GM08714 (cell line): Measurements from ENCODE around the gene GRXCR1.

Experiments
- H3K4me3 ChIP-seq: fragments of 200-500 bp; sonication (Bioruptor generic); 2 replicates; pipeline ENCODE4 v1.5.1; 2014; ENCODE audit warnings: mild to moderate bottlenecking, low read length, inconsistent platforms
- ZNF274 ChIP-seq: IDR thresholded peaks from 2 replicates; pipeline ENCODE4 v1.6.1; 2012; ENCODE audit warnings: mild to moderate bottlenecking, low read depth, low read length

GRXCR1 gene

DNA sequence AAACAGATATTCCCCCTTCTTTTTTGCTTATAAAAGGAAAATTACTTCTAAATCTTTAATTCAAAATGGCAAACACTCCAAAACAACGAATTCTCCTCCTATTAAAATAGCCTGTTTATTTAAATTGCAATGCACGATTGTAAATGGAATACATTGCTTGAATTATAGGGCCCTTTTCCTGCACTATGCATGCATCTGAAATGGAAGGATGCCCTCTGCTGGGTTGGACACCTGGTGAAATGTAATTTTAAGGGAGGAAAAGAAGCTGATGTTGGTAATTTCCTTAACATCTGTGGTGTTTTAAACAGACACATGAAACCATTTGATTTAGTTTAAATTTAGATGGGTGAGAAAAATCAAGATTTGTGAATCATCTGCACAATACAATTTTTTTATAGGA is 72.8 kb downstream of the GRXCR1 start:
- no peak for TF ChIP-seq ZNF274

GRCh38 chr4:42985976-42986375 is 93.5 kb downstream of the GRXCR1 start:
- no peak for TF ChIP-seq ZNF274
- no peak overlapping the region for H3K4me3 ChIP-seq

More for the DNA sequence above, 72.8 kb downstream of the GRXCR1 start:
- no peak overlapping the region for H3K4me3 ChIP-seq

DNA sequence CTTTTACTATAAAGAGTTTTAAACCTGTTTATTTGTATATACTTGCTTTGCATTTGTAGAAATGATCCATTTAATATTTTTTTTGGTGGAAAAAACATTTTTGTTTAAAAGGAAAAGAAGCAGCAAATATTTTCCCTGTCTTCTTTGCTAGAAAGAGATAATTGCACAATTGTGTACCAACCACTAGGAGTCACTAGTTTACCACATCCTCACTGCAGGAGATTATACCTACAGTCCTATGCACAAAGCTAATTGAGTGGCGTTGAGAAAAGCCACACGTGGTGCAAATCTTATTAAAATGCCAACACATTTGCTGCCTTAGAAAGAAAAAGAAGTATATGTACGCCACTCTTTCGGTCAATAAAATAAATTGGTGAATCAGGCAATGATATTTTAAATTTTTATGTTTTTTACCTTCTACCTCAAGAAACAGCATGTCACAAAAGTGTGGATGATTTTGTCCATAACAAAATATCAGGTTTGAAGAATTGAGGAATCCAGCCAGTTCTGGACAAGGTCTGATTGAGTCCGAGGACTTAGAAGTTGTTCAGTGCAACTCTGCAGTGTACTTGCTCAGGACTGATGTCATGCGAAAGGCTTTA is 102.9 kb downstream of the GRXCR1 start:
- H3K4me3 ChIP-seq, result no peak overlapping the region
- no peak for TF ChIP-seq ZNF274

DNA sequence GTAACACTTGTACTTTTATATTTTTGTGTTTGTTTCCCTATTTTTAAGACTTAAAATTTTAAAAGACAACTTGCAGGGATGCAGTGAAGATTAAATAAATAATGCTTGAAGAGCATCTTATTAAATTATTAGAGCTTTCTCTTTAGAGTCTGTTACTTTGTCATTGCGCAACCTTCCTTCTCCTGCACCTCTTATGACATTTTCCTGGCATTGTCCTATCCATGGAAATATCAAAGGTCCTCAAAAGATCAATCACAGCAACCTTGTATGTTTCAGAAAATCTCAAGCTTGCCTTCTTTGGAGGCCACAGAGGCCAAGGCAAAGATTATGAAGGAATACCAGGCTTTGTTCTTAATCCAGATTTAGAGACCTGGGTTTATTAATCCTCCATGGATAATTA is 116.3 kb downstream of the GRXCR1 start:
- no peak for TF ChIP-seq ZNF274
- H3K4me3 ChIP-seq, result no peak overlapping the region

DNA sequence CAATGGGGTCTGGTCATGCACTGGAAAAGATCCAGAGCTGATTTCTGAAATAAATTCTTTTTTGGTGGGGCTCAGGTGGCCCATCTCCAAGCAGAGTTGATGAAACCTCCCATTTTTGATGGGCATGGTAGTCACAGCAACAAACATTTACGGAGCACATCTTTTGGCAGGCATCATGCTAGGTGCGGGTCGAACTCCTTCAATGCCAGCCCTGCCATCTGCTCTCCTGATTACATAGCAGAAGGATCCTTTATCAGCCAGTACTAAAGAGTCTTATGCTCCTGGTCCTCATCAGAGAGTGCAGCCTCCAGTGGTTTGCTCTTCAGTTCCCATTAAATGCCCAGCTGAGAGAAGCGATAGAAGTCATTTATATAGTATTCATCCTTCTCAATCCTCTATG is 121.7 kb downstream of the GRXCR1 start:
- no peak for TF ChIP-seq ZNF274
- no peak overlapping the region for H3K4me3 ChIP-seq

GRCh38 chr4:43041632-43042031 is 149.1 kb downstream of the GRXCR1 start:
- no peak for TF ChIP-seq ZNF274
- H3K4me3 ChIP-seq, result no peak overlapping the region

- TF ChIP-seq ZNF274, result no peak
- H3K4me3 ChIP-seq, result no peak overlapping the region
These were observed 154.5 kb downstream of the GRXCR1 start for GRCh38 chr4:43047058-43047457.

DNA sequence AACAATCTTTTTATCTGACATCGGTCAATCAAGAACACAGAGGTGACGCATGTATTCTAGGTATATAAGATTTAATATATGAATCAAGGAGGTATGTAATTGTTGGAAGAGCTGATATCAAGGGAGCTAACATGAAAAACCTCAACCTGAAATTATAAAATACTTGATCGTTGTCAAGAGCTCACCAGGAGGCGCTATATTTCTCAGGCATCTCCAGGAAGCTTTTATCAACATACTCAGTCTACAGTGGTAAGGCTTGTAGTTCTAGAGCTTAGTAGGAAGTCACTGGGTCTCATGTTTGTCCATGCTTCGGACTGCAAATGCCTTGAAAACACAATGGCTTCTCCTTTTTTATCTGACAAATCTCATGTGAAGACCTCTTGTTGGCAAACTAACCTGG is 156.1 kb downstream of the GRXCR1 start:
- H3K4me3 ChIP-seq, result no peak overlapping the region
- no peak for TF ChIP-seq ZNF274

DNA sequence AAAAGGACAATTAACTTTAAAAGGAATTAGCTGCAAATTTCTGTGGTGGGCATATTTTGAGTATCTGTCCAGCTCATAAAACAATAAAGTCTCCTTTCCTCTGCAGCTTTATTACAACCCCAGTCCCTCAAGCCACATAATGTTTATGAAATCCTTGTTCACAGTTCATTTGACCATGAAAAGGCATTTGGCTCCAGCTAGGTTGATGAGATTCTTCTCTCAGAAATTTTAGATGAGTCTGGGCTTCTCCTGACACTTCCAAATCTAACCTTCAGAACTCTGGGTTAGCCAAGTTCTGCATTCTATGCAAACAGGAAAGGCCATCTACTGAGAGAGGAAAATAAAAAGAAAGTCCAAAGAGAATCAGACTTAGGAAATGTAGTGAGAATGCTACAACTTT is 156.8 kb downstream of the GRXCR1 start:
- TF ChIP-seq ZNF274, result no peak

DNA sequence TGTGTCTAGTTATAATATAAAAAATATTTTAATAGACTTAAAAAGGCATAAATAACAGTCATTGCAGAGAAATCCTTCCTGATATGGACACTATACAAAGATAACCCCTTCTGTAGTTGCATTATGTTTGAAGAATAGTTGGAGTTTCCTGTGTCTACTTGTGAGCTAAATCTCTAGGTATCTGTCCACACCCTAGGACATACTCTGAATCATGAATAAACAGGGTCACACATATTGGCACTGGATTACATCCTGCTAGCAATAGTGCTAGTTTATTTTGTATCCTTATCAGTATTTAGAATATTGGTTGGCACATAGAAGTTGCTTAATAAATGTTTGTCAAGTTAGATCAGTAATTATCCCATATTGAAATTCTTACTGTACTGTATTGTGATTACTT is 173.9 kb downstream of the GRXCR1 start:
- H3K4me3 ChIP-seq, result no peak overlapping the region
- no peak for TF ChIP-seq ZNF274

More for the DNA sequence above, 156.8 kb downstream of the GRXCR1 start:
- H3K4me3 ChIP-seq, result no peak overlapping the region

GRCh38 chr4:43071069-43071468 is 178.6 kb downstream of the GRXCR1 start:
- no peak for TF ChIP-seq ZNF274
- no peak overlapping the region for H3K4me3 ChIP-seq
